PC-3 (cell line): Measurements from ENCODE around the gene GXYLT2. TPM values are rescaled to one million over a fixed set of nuclear protein-coding genes. Genes with fewer than 3 reads are reported as not detected.

Experiments used
- ATAC-seq: fragments of 200-7000 bp; cut with Tn5 transposase; 2 replicates; pipeline ENCODE4 v1.9.1; 2020; ENCODE audit warnings: mild to moderate bottlenecking, moderate library complexity
- BruUV-seq: library from RNA; stranded (reverse); fragments of 400-500 nt; replicated peaks from 2 replicates; lab custom pipeline; 2021; lab: Mats Ljungman, UMichigan
- CTCF ChIA-PET: fragments of 300-600 bp; sonication (Branson Sonifier 250); formaldehyde crosslinking; loops from one replicate; lab custom pipeline; 2022; ENCODE audit warnings: antibody characterized with exemption; lab: Charles Lee
- POLR2A ChIA-PET: fragments of 300-600 bp; sonication (Branson Sonifier 250); formaldehyde crosslinking; loops from one replicate; lab custom pipeline; 2022; ENCODE audit warnings: antibody characterized with exemption; ENCODE audit not compliant: unreplicated experiment; lab: Charles Lee
- DNase-seq: peaks from one replicate; pipeline ENCODE4 v3.0.0-alpha.2; 2015
- H2AFZ ChIP-seq: fragments of 300-600 bp; sonication (generic); 2 replicates; pipeline ENCODE4 v1.6.0; 2016; ENCODE audit warnings: antibody characterized with exemption, low read length
- H3F3A ChIP-seq: fragments of 300-600 bp; sonication (generic); one replicate; pipeline ENCODE4 v1.6.0; 2017; ENCODE audit warnings: antibody characterized with exemption, low read length, control low read depth, mild to moderate bottlenecking; ENCODE audit not compliant: unreplicated experiment
- H3K27ac ChIP-seq: fragments of 300-600 bp; sonication (generic); 2 replicates; pipeline ENCODE4 v1.5.1; 2016; ENCODE audit warnings: mild to moderate bottlenecking, low read length
- H3K27me3 ChIP-seq: fragments of 300-600 bp; sonication (generic); 2 replicates; pipeline ENCODE4 v1.6.1; 2016; ENCODE audit warnings: low read length, mixed read lengths
- H3K36me3 ChIP-seq: fragments of 300-600 bp; sonication (generic); 2 replicates; pipeline ENCODE4 v1.6.1; 2016; ENCODE audit warnings: low read depth, mixed run types, low read length, mixed read lengths
- H3K4me1 ChIP-seq: fragments of 300-600 bp; sonication (generic); 2 replicates; pipeline ENCODE4 v1.5.1; 2016; ENCODE audit warnings: low read length; ENCODE audit not compliant: insufficient read depth
- H3K4me2 ChIP-seq: fragments of 300-600 bp; sonication (generic); 2 replicates; pipeline ENCODE4 v1.6.0; 2016; ENCODE audit warnings: low read length
- H3K4me3 ChIP-seq: fragments of 300-600 bp; sonication (generic); 2 replicates; pipeline ENCODE4 v1.5.1; 2016; ENCODE audit warnings: mild to moderate bottlenecking, low read length, mixed read lengths
- H3K79me2 ChIP-seq: fragments of 300-600 bp; sonication (generic); 2 replicates; pipeline ENCODE4 v1.6.1; 2017; ENCODE audit warnings: low read length, mixed read lengths
- H3K9ac ChIP-seq: fragments of 300-600 bp; sonication (generic); 2 replicates; pipeline ENCODE4 v1.6.0; 2016; ENCODE audit warnings: mild to moderate bottlenecking, low read length
- H3K9me2 ChIP-seq: fragments of 300-600 bp; sonication (generic); replicated peaks from 2 replicates; pipeline ENCODE4 v1.6.1; 2016; ENCODE audit warnings: mixed run types, low read length, mixed read lengths
- H3K9me3 ChIP-seq: fragments of 300-600 bp; sonication (generic); 2 replicates; pipeline ENCODE4 v1.6.1; 2016; ENCODE audit warnings: low read length, mixed read lengths
- H4K20me1 ChIP-seq: fragments of 300-600 bp; sonication (generic); 2 replicates; pipeline ENCODE4 v1.6.1; 2016; ENCODE audit warnings: low read length, mixed read lengths
- EZH2 ChIP-seq: fragments of 300-600 bp; sonication (generic); IDR thresholded peaks from one replicate; pipeline ENCODE4 v1.6.1; 2017; ENCODE audit warnings: antibody characterized with exemption, mild to moderate bottlenecking, low read length; ENCODE audit not compliant: unreplicated experiment
- EZH2phosphoT487 ChIP-seq: fragments of 300-600 bp; sonication (generic); IDR thresholded peaks from 2 replicates; pipeline ENCODE4 v1.6.1; 2018; ENCODE audit warnings: mild to moderate bottlenecking, antibody characterized with exemption, low read length, borderline replicate concordance
- intact Hi-C: fragments of 100-400 bp; cut with micrococcal nuclease; formaldehyde crosslinking; loops from 2 replicates; pipeline ENCODE4 v1.9.0; 2023
- total RNA-seq: library from RNA; depleted of rRNA; stranded (reverse); fragments of >200 nt; gene quantifications from 2 replicates; pipeline ENCODE4 v1.2.3, GENCODE V29; 2014; rRNA removed
- TF ChIP-seq, protein P1 (sequence below): fragments of 300-600 bp; sonication (generic); conservative IDR thresholded peaks from 2 replicates; pipeline ENCODE4 v1.5.1; 2017; ENCODE audit warnings: antibody characterized with exemption, low read depth, mild to moderate bottlenecking, low read length

GXYLT2 gene
- total RNA-seq, 1 experiment from 2014 or later, result 12.6 TPM

DNA sequence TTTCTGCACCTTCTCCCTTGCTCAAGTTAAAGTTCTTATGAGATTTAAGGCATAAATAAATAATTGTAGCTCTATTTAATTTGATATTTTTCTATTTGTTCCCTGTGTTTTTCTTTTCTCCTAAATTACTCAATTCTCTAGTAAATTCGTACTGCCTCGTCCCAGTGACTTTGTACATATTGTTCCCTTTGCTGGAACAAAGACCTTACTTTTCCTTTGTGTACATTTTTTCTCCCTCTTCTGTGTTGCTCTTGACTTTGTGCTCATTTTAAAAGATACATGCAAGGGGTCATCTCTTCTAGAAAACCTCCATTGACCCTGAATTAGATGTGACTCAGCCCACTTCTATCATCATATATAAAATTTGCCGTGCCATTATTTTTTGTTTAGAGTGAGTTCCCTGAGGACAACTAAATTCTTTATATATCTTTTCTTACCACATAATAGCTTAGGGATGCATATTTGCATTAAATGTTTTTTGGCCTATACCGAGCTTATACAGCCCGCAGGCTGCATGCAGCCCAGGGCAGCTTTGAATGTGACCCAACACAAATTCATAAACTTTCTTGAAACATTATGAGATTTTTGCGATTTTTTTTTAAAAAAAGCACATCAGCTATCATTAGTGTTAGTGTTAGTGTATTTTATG lies 138.4 kb downstream of the GXYLT2 start:
- no TSS peak for BruUV-seq
- POLR2A ChIA-PET, result no interaction called here

More for the DNA sequence above, 138.4 kb downstream of the GXYLT2 start:
- Histone ChIP-seq H3K4me3 (no peak overlapping the region), H3K79me2 (peaks cover 100% of the 10 kb centered on the region), H3K27me3 (no peaks in the 10 kb centered on the region), H3K4me2 (no peak overlapping the region), H3K9me3 (no peaks in the 10 kb centered on the region), H3F3A (no peaks in the 10 kb centered on the region), H3K27ac (no peak overlapping the region), H3K9me2 (no peaks in the 10 kb centered on the region), H3K36me3 (peaks cover 8% of the 10 kb centered on the region), H2AFZ (no peak overlapping the region), H4K20me1 (peaks cover 65% of the 10 kb centered on the region), H3K9ac (no peak overlapping the region), H3K4me1 (peaks cover 21% of the 10 kb centered on the region)
- CTCF ChIA-PET, result no interaction called here
- intact Hi-C loops, result no loop called here
- ATAC-seq, result no peak
- TF ChIP-seq EZH2phosphoT487 (no peak), EZH2 (no peak)
- TF ChIP-seq, protein P1, sequence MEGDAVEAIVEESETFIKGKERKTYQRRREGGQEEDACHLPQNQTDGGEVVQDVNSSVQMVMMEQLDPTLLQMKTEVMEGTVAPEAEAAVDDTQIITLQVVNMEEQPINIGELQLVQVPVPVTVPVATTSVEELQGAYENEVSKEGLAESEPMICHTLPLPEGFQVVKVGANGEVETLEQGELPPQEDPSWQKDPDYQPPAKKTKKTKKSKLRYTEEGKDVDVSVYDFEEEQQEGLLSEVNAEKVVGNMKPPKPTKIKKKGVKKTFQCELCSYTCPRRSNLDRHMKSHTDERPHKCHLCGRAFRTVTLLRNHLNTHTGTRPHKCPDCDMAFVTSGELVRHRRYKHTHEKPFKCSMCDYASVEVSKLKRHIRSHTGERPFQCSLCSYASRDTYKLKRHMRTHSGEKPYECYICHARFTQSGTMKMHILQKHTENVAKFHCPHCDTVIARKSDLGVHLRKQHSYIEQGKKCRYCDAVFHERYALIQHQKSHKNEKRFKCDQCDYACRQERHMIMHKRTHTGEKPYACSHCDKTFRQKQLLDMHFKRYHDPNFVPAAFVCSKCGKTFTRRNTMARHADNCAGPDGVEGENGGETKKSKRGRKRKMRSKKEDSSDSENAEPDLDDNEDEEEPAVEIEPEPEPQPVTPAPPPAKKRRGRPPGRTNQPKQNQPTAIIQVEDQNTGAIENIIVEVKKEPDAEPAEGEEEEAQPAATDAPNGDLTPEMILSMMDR, result no peak
- DNase-seq, result no peak

Other genes starting within 250 kb of the GXYLT2 start
- gene SHQ1, start 39.6 kb upstream of the GXYLT2 start, total RNA-seq, result 16.6 and 19.6 TPM in 2 replicates
- 40.5 and 62.7 TPM in 2 replicates for gene PPP4R2, start 108.8 kb downstream of the GXYLT2 start, total RNA-seq
- 3.8 and 6.2 TPM in 2 replicates for gene EBLN2, start 173.6 kb downstream of the GXYLT2 start, total RNA-seq